IPS-18a (cell line): ENCODE results near the gene SLC66A3.

Source experiments
- H3K27ac ChIP-seq: one replicate; pipeline ENCODE4 v1.5.1; 2013; ENCODE audit warnings: low read length
- H3K27me3 ChIP-seq: one replicate; pipeline ENCODE4 v1.6.1; 2013; ENCODE audit warnings: mild to moderate bottlenecking, low read length; ENCODE audit not compliant: control insufficient read depth, insufficient read depth
- H3K36me3 ChIP-seq: one replicate; pipeline ENCODE4 v1.6.1; 2013; ENCODE audit warnings: low read depth, low read length; ENCODE audit not compliant: control insufficient read depth
- H3K4me1 ChIP-seq: one replicate; pipeline ENCODE4 v1.6.1; 2013; ENCODE audit warnings: low read depth, low read length; ENCODE audit not compliant: control insufficient read depth
- H3K4me3 ChIP-seq: one replicate; pipeline ENCODE4 v1.5.1; 2013; ENCODE audit warnings: low read length
- H3K9ac ChIP-seq: one replicate; pipeline ENCODE4 v1.6.1; 2013; ENCODE audit warnings: mild to moderate bottlenecking, low read length, moderate library complexity
- H3K9me3 ChIP-seq: one replicate; pipeline ENCODE4 v1.6.1; 2013; ENCODE audit warnings: low read depth, low read length; ENCODE audit not compliant: control insufficient read depth

Gene SLC66A3

DNA sequence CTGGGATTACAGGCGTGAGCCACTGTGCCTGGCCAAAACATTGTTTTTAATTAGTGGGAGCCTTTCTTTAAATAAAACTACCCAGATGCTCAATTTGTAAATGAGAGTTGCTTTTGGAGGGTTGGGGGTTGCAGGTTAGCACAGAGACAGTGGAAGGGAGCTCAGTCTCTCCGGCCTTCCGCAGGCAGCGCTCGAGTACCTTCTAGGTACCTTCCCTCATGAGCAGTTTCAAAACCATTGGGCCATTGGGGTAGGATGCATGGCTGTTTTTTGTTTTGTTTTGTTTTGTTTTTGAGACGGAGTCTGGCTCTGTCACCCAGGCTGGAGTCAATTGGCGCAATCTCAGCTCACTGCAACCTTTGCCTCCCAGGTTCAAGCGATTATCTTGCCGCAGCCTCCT lies 19.0 kb downstream of the SLC66A3 start:
- no peak overlapping the region for H3K4me3 ChIP-seq
- no peaks in the 10 kb centered on the region for H3K36me3 ChIP-seq
- H3K27ac ChIP-seq: no peak overlapping the region
- H3K4me1 ChIP-seq: no peaks in the 10 kb centered on the region
- H3K9me3 ChIP-seq: no peaks in the 10 kb centered on the region
- no peaks in the 10 kb centered on the region for H3K27me3 ChIP-seq
- H3K9ac ChIP-seq: no peak overlapping the region

- H3K4me1 ChIP-seq: no peaks in the 10 kb centered on the region
- H3K27ac ChIP-seq: no peak overlapping the region
- no peaks in the 10 kb centered on the region for H3K9me3 ChIP-seq
- no peak overlapping the region for H3K4me3 ChIP-seq
- no peaks in the 10 kb centered on the region for H3K36me3 ChIP-seq
- no peak overlapping the region for H3K9ac ChIP-seq
- no peaks in the 10 kb centered on the region for H3K27me3 ChIP-seq
Measured at GRCh38 chr2:11175293-11175795, 20.1 kb downstream of the SLC66A3 start.

- Histone ChIP-seq H3K36me3 (peaks cover 10% of the 10 kb centered on the region), H3K9ac (no peak overlapping the region), H3K9me3 (no peaks in the 10 kb centered on the region), H3K4me3 (no peak overlapping the region), H3K27ac (no peak overlapping the region), H3K4me1 (no peaks in the 10 kb centered on the region), H3K27me3 (no peaks in the 10 kb centered on the region)
Measured at GRCh38 chr2:11177871-11178690, 22.8 kb downstream of the SLC66A3 start.

- Histone ChIP-seq H3K36me3 (peaks cover 14% of the 10 kb centered on the region), H3K27me3 (no peaks in the 10 kb centered on the region), H3K9me3 (no peaks in the 10 kb centered on the region), H3K4me3 (no peak overlapping the region), H3K9ac (no peak overlapping the region), H3K27ac (no peak overlapping the region), H3K4me1 (no peaks in the 10 kb centered on the region)
Measured at GRCh38 chr2:11179196-11179595, 23.9 kb downstream of the SLC66A3 start.

- no peaks in the 10 kb centered on the region for H3K4me1 ChIP-seq
- no peak overlapping the region for H3K9ac ChIP-seq
- no peak overlapping the region for H3K4me3 ChIP-seq
- H3K27ac ChIP-seq: no peak overlapping the region
- H3K27me3 ChIP-seq: no peaks in the 10 kb centered on the region
- H3K9me3 ChIP-seq: no peaks in the 10 kb centered on the region
- H3K36me3 ChIP-seq: peaks cover 14% of the 10 kb centered on the region
Measured at GRCh38 chr2:11179899-11180298, 24.6 kb downstream of the SLC66A3 start.

GRCh38 chr2:11180653-11181052 lies 25.4 kb downstream of the SLC66A3 start:
- no peaks in the 10 kb centered on the region for H3K27me3 ChIP-seq
- no peak overlapping the region for H3K4me3 ChIP-seq
- no peaks in the 10 kb centered on the region for H3K9me3 ChIP-seq
- no peak overlapping the region for H3K9ac ChIP-seq
- H3K36me3 ChIP-seq: peaks cover 14% of the 10 kb centered on the region
- no peaks in the 10 kb centered on the region for H3K4me1 ChIP-seq
- H3K27ac ChIP-seq: no peak overlapping the region

DNA sequence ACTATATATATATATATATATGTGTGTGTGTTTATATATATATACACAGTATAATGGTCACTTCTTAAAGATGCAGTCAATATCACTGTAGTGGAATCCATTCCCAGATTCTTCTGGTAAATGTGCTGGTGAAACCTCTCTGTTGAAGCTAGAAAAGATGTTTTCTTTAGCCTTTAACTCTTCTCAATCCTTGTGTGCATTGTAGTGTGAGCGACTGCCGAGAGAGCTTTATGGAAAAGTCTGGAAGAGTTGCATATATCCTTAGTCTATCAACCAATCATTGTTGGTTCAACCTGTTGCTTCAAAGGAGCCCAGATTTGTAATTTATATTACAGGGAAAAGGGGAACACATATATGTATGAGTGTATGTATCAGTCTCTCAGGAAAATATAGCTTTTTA lies 27.7 kb downstream of the SLC66A3 start:
- H3K4me1 ChIP-seq: no peaks in the 10 kb centered on the region
- no peak overlapping the region for H3K27ac ChIP-seq
- no peak overlapping the region for H3K9ac ChIP-seq
- no peaks in the 10 kb centered on the region for H3K27me3 ChIP-seq
- no peak overlapping the region for H3K4me3 ChIP-seq
- H3K36me3 ChIP-seq: peaks cover 14% of the 10 kb centered on the region
- H3K9me3 ChIP-seq: no peaks in the 10 kb centered on the region

DNA sequence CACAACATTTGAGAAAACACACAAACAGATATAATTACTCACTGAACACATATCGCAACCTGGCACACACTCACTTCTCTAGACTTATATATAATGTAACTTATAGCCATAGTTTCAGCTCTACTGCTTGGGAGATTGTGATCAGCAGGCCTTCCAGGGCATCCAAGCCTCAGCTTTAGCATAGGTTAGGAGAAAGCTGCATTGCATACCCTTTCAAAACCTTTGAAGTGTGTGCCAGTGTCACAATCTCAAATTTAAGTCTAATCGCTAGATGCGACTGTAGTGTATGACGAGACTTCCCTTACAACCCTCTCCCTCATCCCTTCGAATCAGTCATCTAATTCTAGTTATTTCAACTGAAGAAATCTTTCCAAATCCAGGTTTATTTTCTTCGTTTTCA lies 30.9 kb downstream of the SLC66A3 start:
- H3K27me3 ChIP-seq: no peaks in the 10 kb centered on the region
- no peak overlapping the region for H3K27ac ChIP-seq
- H3K4me3 ChIP-seq: no peak overlapping the region
- peaks cover 26% of the 10 kb centered on the region for H3K36me3 ChIP-seq
- no peaks in the 10 kb centered on the region for H3K4me1 ChIP-seq
- H3K9me3 ChIP-seq: no peaks in the 10 kb centered on the region
- H3K9ac ChIP-seq: no peak overlapping the region

- peaks cover 33% of the 10 kb centered on the region for H3K36me3 ChIP-seq
- H3K4me3 ChIP-seq: no peak overlapping the region
- no peaks in the 10 kb centered on the region for H3K27me3 ChIP-seq
- H3K27ac ChIP-seq: no peak overlapping the region
- H3K9ac ChIP-seq: no peak overlapping the region
- no peaks in the 10 kb centered on the region for H3K9me3 ChIP-seq
- no peaks in the 10 kb centered on the region for H3K4me1 ChIP-seq
Measured at GRCh38 chr2:11187083-11187619, 31.9 kb downstream of the SLC66A3 start.

GRCh38 chr2:11187731-11188130 lies 32.5 kb downstream of the SLC66A3 start:
- peaks cover 33% of the 10 kb centered on the region for H3K36me3 ChIP-seq
- H3K9me3 ChIP-seq: no peaks in the 10 kb centered on the region
- no peak overlapping the region for H3K4me3 ChIP-seq
- no peaks in the 10 kb centered on the region for H3K27me3 ChIP-seq
- no peak overlapping the region for H3K9ac ChIP-seq
- no peak overlapping the region for H3K27ac ChIP-seq
- H3K4me1 ChIP-seq: no peaks in the 10 kb centered on the region

DNA sequence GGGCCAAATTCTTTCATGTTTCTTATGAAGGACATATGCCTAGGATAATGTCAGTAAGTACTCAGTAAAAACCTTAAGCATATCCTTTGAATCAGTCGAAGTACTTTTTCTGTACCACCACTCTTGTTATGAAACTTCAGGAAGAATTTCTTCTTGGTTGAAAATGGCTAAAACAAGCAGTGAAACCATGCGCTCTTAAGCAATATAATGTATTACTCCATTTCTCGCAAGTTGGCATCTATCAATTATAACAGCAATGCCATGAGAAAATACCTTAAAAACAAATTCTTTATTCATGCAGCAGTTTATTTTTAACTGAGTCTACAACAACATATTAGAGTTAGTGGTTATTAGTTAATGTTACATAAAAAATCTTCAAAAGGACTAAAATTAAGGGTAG lies 41.0 kb downstream of the SLC66A3 start:
- Histone ChIP-seq H3K4me1 (no peaks in the 10 kb centered on the region), H3K9me3 (no peaks in the 10 kb centered on the region), H3K27me3 (no peaks in the 10 kb centered on the region), H3K4me3 (no peak overlapping the region), H3K36me3 (peaks cover 67% of the 10 kb centered on the region), H3K9ac (no peak overlapping the region), H3K27ac (no peak overlapping the region)

DNA sequence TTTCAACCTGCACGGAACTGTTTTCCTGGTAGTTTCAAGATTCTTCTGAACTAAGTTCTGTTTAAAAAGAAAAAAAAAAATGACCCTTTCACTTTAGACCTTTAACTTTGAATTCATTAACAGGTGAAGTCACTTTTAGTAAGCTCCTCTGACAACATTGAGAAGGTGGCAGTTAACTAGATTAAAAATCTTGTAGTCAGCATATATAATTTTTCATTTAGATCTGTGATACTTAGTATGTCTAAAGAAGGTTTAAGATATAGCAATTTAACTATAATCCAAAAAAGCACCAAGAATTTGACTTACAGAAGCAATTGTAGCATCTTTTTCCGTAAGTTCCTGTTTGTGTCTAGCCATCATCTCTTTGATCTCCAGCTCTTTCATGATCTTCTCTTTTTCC lies 45.4 kb downstream of the SLC66A3 start:
- H3K9ac ChIP-seq: no peak overlapping the region
- peaks cover 52% of the 10 kb centered on the region for H3K36me3 ChIP-seq
- no peaks in the 10 kb centered on the region for H3K27me3 ChIP-seq
- no peaks in the 10 kb centered on the region for H3K9me3 ChIP-seq
- no peak overlapping the region for H3K27ac ChIP-seq
- H3K4me3 ChIP-seq: no peak overlapping the region
- no peaks in the 10 kb centered on the region for H3K4me1 ChIP-seq
